ENCODE results near the gene STK33. TPM values are rescaled to one million over a fixed set of nuclear protein-coding genes. Genes with fewer than 3 reads are reported as not detected.

STK33 gene
- total RNA-seq, 2 donors from 2014 or later, result 22.7 to 26.8 TPM

DNA sequence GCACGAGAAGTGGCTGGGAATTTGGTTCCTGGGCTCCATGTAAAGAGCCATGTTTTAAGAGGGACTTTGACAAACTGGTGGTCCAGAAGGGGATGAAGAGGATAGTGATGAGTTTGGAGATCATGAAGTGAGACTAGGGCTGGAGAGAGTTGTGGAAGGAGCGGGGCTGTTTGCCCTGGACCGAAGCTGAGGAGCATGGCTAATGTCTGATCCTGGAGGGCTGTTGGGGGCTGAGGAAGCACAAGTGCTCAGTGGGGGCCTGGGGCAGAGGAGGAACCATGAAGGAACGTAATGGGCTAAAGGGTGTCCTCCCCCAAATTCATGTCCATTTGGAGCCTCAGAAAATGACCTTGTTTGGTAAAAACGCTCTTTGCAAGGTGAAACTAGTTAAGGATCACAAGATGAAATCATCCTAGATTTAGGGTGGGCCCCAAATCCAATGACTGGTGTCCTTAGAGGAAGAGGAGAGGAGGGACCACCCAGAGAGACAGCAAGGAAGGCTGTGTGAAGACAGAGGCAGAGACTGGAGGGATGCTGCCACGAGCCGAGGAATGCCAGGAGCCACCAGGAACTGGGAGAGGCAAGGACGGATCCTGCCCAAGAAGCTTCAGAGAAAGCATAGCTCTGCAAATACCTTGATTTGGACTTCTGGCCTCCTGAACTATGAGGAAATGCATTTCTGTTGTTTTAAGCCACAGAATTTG, 223.1 kb downstream of the STK33 start:
- Histone ChIP-seq H3K4me1 (ENCODE audit: control insufficient read depth, insufficient read depth, low read length) (no peaks in the 10 kb centered on the region), H3K27ac (ENCODE audit: low read depth, low read length) (no peak overlapping the region), H3K9me3 (ENCODE audit: control insufficient read depth, low read length) (no peaks in the 10 kb centered on the region), H3K9ac (ENCODE audit: extremely low read depth, low read length, poor library complexity, severe bottlenecking) (no peak overlapping the region), H3K36me3 (ENCODE audit: control insufficient read depth, insufficient read depth, low read length) (no peaks in the 10 kb centered on the region), H3K4me3 (ENCODE audit: low read length) (no peak overlapping the region), H3K27me3 (ENCODE audit: control insufficient read depth, insufficient read depth, low read length, poor library complexity, severe bottlenecking) (no peaks in the 10 kb centered on the region)
- peak; percentile 20 for DNase-seq
- H3K27me3 Mint-ChIP-seq (ENCODE audit: insufficient read depth), result peaks cover 2% of the 10 kb centered on the region
- no peaks in the 10 kb centered on the region for H3K9me3 Mint-ChIP-seq
- peaks cover 12% of the 10 kb centered on the region for H3K4me1 Mint-ChIP-seq
- no peak for TF ChIP-seq CTCF (conservative IDR thresholded peaks at IDR 0.05)
- 88 to 92% methylated on average over 7 to 8 of the region's 8 CpGs for WGBS, 2 experiments (ENCODE audit: insufficient coverage in 1 of 2, insufficient read length in 1 of 2)
- no peaks in the 10 kb centered on the region for H3K36me3 Mint-ChIP-seq (ENCODE audit: low read depth)
- no peak overlapping the region for H3K27ac Mint-ChIP-seq
- no peak overlapping the region for H3K4me3 Mint-ChIP-seq

- H3K4me3 ChIP-seq (ENCODE audit: low read length), result no peak overlapping the region
- no peak for TF ChIP-seq CTCF (conservative IDR thresholded peaks at IDR 0.05)
- no peak overlapping the region for H3K9ac ChIP-seq (ENCODE audit: extremely low read depth, low read length, poor library complexity, severe bottlenecking)
- H3K36me3 Mint-ChIP-seq (ENCODE audit: low read depth), result no peaks in the 10 kb centered on the region
- H3K4me1 Mint-ChIP-seq, result peaks cover 3% of the 10 kb centered on the region
- no peak overlapping the region for H3K27ac ChIP-seq (ENCODE audit: low read depth, low read length)
- no peak overlapping the region for H3K4me3 Mint-ChIP-seq
- WGBS, 2 experiments (ENCODE audit: insufficient coverage in 1 of 2, insufficient read length in 1 of 2), result 91 to 100% methylated on average over 2 to 7 of the region's 7 CpGs
- H3K4me1 ChIP-seq (ENCODE audit: control insufficient read depth, insufficient read depth, low read length), result no peaks in the 10 kb centered on the region
- peak; percentile 34 for DNase-seq
- peaks cover 2% of the 10 kb centered on the region for H3K27me3 Mint-ChIP-seq (ENCODE audit: insufficient read depth)
- H3K9me3 Mint-ChIP-seq, result no peaks in the 10 kb centered on the region
- no peaks in the 10 kb centered on the region for H3K27me3 ChIP-seq (ENCODE audit: control insufficient read depth, insufficient read depth, low read length, poor library complexity, severe bottlenecking)
- H3K27ac Mint-ChIP-seq, result no peak overlapping the region
- no peaks in the 10 kb centered on the region for H3K9me3 ChIP-seq (ENCODE audit: control insufficient read depth, low read length)
- no peaks in the 10 kb centered on the region for H3K36me3 ChIP-seq (ENCODE audit: control insufficient read depth, insufficient read depth, low read length)
These were observed 224.3 kb downstream of the STK33 start for GRCh38 chr11:8369592-8370205.

- Histone ChIP-seq H3K27me3 (ENCODE audit: control insufficient read depth, insufficient read depth, low read length, poor library complexity, severe bottlenecking) (no peaks in the 10 kb centered on the region), H3K9ac (ENCODE audit: extremely low read depth, low read length, poor library complexity, severe bottlenecking) (no peak overlapping the region), H3K4me1 (ENCODE audit: control insufficient read depth, insufficient read depth, low read length) (no peaks in the 10 kb centered on the region), H3K4me3 (ENCODE audit: low read length) (no peak overlapping the region), H3K9me3 (ENCODE audit: control insufficient read depth, low read length) (no peaks in the 10 kb centered on the region), H3K27ac (ENCODE audit: low read depth, low read length) (no peak overlapping the region), H3K36me3 (ENCODE audit: control insufficient read depth, insufficient read depth, low read length) (no peaks in the 10 kb centered on the region)
- Mint-ChIP-seq H3K27ac (no peak overlapping the region), H3K9me3 (no peaks in the 10 kb centered on the region), H3K4me3 (no peak overlapping the region), H3K36me3 (ENCODE audit: low read depth) (no peaks in the 10 kb centered on the region), H3K27me3 (ENCODE audit: insufficient read depth) (peaks cover 2% of the 10 kb centered on the region), H3K4me1 (no peaks in the 10 kb centered on the region)
- no peak for DNase-seq
- TF ChIP-seq CTCF (conservative IDR thresholded peaks at IDR 0.05), result no peak
- 94 to 100% methylated on average over 2 to 10 of the region's 10 CpGs for WGBS, 2 experiments (ENCODE audit: insufficient coverage in 1 of 2, insufficient read length in 1 of 2)
These were observed 225.3 kb downstream of the STK33 start for GRCh38 chr11:8368772-8369171.

Data from endodermal cell (in vitro differentiated cells).